NCI-H446 treated with DMSO at 0.1 percent for 48 hours (cell line): ENCODE results near the gene LRP8.
"Not testable (repeated sequence)": the region's sequence is repeated elsewhere in the genome, so short reads cannot be mapped to it uniquely, and the experiment has no call there.

Experiments
- DNase-seq: peaks from one replicate; lab custom pipeline; 2025; lab: John Stamatoyannopoulos, UW

LRP8 gene

DNA sequence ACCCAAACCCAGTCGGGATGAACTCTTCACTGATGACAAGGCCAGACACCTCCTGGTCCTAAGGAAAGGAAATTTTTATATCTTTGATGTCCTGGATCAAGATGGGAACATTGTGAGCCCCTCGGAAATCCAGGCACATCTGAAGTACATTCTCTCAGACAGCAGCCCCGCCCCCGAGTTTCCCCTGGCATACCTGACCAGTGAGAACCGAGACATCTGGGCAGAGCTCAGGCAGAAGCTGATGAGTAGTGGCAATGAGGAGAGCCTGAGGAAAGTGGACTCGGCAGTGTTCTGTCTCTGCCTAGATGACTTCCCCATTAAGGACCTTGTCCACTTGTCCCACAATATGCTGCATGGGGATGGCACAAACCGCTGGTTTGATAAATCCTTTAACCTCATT, 117.5 kb downstream of the LRP8 start:
- DNase-seq: no peak

DNA sequence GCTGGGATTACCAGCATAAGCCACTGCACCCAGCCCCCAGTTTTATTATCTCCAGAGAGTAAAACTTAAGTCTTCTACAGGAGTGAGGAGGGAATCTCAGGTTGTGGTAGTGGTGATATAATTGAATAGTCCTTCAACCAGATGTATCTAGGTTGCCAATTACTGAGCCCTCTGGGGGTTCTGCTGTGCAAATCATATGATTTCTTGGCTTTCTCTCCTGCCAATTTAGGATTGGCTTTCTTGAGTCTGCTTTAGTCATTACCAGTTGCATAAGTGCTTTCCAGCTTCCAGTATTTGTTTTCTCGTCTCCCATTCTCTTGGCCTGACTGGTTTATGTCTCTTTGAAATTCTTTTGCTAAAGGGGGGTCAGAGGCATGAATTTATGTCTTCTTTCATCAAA, 120.1 kb downstream of the LRP8 start:
- no peak for DNase-seq

DNA sequence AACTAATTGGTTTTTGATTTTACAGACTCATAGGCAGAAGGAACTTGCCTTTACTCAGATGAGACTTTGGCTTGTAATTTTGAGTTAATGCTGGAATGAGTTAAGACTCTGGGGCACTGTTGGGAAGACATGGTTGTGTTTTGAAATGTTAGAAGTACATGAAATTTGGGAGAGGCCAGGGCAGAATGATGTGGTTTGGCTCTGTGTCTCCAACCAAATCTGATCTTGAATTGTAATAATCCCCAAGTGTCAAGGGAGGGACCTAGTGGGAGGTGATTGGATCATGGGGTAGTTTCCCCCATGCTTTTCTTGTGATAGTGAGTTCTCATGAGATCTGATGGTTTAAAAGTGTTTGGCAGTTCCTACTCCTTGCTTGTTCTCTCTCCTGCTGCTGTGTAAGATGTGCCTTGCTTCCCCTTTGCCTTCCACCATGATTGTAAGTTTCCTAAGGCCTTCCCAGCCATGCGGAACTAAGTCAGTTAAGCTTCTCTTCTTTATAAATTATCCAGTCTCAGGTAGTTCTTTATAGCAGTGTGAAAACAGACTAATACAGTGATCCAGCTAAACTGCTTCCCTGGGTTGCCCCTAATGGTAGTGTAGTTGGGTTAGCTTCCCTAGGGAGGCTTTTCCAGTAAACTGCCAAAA, 121.0 kb downstream of the LRP8 start:
- DNase-seq: no peak

DNA sequence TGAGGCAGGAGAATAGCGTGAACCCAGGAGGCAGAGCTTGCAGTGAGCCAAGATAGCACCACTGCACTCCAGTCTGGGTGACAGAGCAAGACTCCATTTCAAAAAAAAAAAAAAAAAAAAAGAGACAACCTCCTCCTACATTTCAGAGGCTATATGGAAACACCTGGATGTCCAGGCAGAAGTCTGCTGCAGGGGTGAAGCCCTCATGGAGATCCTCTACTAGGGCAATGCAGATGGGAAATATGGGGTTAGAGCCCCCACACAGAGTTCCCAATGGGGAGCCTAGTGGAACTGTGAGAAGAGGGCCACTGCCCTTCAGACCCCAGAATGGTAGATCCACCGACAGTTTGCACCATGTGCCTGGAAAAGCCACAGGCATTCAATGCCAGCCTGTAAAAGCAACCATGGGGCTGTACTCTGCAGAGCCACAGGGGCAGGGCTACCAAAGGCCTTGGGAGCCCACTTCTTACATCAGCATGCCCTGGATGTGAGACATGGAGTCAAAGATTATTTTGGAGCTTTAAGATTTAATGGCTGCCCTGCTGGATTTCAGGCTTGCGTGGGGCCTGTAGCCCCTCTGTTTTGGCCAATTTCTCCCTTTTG, 121.7 kb downstream of the LRP8 start:
- DNase-seq: not testable (repeated sequence)

DNA sequence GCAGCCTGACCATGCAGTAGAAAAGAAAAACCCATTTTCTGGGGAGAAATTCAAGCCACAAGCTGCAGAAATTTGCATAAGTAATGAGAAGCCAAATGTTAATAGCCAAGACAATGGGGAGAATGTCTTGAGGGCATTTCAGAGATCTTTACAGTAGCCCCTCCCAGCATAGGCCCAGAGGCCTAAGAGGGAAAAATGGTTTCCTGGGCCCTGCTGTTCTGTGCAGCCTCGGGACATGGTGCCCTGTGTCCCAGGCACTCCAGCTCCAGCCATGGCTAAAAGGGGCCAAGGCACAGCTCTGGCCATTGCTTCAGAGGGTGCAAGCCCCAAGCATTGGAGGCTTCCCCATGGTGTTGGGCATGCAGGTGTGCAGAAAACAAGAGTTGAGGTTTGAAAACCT, 122.4 kb downstream of the LRP8 start:
- not testable (repeated sequence) for DNase-seq

DNA sequence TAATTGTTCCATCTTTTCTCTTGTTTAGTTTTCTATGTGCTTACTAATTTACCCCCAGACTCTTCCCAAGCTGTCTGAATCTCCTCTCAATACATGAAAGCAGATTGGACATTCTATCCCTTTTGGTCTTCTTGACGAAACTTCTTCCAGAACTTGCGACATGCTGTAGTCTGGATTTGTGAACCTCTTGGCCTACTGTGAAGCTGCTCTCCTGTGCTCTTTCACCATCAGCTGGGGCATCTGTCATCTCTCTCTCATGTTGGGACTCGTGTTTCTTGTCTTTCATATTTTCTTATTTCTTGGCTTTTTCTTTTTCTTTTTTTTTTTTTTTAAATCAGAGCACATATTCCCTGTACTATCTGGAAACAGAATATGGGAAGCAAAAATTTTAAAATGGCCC, 124.4 kb downstream of the LRP8 start:
- DNase-seq: no peak

DNA sequence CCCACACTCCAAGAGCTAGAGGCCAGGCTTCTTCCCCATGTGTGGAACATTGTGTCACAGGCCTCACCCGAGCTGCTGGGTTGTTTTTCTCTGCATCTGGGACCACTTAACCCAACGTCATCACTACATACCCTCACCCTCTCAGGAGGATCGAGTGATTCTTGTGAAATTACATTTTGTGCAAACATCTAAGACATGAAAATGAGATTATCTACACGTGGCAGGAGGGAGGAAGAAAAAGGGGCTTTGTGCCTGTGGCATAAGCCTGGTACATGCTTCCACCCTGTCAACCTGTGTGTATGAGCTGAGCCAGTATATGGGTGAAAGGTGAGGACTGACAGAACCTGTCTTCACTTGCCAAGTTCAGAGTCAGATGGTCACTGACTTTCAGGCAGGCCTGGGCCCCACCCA, 129.6 kb downstream of the LRP8 start:
- no peak for DNase-seq

DNA sequence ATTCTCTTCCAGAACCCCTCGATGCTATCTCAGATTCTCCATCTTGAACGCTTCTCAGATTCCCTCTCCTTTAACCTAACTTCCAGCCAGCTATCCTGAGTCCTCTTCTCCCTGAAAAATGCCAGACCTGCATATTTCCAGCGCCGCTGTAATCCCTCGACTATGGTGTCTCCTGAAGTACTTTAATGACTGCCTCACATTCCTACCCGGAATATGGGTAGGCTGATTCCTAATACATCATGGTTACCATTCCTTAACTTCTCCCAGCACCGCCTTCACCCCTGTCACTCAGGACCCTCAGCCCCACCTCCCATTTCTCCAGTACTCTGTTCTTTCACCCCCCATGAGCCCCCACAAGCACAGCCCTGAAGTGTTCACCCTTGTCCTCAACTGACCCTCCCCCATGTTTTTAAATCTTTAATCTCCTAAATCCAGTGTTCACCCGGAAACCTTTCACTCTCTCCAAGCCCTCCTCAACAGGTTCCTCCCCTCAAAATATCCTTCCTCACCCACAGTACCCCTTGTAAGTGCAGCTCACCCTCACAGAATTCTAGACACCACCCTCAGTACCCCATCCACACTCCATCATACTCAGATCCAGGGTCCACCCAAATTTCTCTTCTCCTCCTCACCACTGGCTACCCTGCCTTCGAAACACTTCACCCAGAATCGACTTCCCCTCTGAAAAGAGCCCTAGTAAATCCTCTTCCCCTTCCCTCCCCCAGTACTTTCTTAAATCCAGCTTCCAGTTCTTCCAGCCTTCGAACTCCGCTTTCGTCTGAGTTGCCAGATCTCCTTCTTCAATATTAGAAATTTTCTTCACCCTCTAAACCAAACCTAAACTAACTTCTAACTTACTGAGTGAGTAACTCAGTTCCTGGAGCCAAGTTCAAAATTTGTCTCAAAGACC, 130.3 kb downstream of the LRP8 start:
- no peak for DNase-seq

DNA sequence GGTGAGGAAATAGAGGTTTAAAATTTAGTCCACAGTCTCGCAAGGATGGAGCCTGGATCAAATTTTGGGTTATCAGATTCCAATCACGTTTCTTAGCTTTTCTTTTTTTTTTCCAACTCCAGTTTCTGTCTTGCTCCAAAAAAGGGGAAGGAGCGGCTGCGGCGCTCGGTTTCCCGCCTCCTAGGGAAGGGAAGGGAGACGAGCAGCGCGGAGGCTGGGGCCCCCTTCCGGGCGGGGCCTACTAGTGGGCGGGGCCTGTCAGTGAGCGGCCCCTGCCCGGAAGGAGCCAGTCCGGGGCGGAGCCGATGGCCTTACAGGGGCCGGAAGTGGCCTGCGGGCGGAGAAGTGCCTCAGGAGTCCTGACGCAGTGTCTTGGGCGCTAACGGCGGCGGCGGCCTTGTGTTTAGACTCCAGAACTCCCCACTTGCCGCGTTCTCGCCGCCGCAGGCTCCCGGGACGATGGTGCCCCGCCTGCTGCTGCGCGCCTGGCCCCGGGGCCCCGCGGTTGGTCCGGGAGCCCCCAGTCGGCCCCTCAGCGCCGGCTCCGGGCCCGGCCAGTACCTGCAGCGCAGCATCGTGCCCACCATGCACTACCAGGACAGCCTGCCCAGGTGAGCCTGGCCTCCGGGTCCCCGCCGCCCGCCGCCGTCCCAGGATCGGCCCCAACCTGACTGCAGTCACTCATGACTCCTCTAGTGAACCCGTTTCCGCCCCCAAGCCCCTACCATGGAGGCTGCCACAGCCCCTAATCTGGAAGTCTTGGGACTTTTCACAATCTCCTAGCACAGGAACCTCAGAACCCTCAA, 131.2 kb downstream of the LRP8 start, which contains the start of gene CPT2:
CPT2 (plus strand) TSS at position 340 of the 806 bp plus-strand sequence; CDS start at position 460, 120 bp downstream.
- DNase-seq: peak; percentile 84

DNA sequence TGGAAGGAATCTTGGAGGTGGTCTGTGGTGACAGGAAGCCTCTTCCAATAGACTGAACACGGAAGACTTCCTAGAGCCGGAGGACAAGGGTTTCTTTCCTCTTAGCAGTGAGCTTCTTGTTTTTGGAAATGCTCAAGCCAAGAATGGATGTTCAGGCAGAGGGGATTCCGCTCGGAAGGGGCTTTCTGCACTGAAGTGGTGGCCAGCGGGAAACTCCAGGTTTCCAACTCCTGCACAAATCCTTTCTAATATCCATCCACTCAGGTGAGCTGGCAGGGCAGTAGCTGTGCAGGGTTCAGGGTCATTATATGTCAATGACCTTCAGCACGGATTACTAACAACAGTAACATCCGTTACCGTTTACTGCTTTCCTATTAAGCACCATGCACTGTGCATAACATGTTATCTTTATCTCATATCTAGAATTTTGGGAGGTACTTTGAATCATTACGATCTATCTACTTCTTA, 131.8 kb downstream of the LRP8 start:
- DNase-seq: no peak

DNA sequence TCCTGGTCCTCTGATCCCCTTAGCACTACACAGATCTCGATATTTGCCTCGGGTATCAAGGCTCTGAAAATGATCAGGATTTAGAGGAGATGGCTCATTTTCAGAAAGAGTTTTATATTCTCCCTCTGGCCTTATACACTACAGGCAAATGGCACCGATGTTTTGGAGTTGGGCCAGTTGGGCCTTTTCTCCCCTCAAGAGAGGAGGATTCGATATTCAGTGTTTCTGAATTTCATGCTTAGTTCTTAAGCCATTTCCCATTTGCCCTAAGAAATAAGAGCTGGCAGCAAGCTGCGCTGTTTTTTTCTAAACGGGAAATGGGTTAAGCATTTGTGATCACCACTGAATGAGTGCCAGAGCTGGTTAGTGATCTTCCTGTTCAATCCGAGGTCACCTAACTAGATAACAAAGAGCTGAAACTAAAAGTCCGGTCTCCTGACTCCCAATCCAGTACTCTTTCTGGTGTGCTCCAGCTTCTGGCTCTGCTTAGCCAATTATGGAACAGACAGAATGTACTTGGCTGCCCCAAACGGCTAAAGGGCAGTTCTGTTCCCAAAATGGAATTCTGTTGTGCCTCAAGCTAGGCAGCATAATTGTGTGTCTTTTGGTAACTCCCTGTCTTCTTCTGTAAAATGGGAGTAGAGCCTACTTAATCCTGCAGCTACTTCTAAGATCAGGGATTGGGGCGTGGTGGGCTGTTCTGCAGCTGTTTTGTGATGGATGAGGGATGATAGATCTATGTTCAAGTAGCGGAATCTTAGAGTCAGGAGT, 132.4 kb downstream of the LRP8 start:
- DNase-seq: no peak
